Tongue (tissue), 2 donors: ENCODE results near the gene PEX11A. TPM values are rescaled to one million over a fixed set of nuclear protein-coding genes. Genes with fewer than 3 reads are reported as not detected.

Experiments
- DNase-seq: peaks from one replicate; pipeline ENCODE4 v3.0.0-alpha.2; 2015
- total RNA-seq: library from RNA; depleted of rRNA; stranded (reverse); fragments of >200 nt; gene quantifications from one replicate; pipeline ENCODE4 v1.2.3, GENCODE V29; 2014

Gene PEX11A
- total RNA-seq, 1 donor from 2014 or later = 9.3 TPM

GRCh38 chr15:89674526-89674925 is 16.0 kb downstream of the PEX11A start:
- no peak for DNase-seq

GRCh38 chr15:89673165-89673512 is 17.4 kb downstream of the PEX11A start:
- DNase-seq = peak; percentile 40

GRCh38 chr15:89672221-89673164 is 18.1 kb downstream of the PEX11A start:
- DNase-seq = peak; percentile 19

GRCh38 chr15:89671687-89672086 is 18.9 kb downstream of the PEX11A start:
- no peak for DNase-seq

- no peak for DNase-seq
Measured at GRCh38 chr15:89670971-89671560, 19.5 kb downstream of the PEX11A start.

GRCh38 chr15:89669941-89670340 is 20.6 kb downstream of the PEX11A start:
- DNase-seq = no peak

- no peak for DNase-seq
Measured at GRCh38 chr15:89669309-89669865, 21.2 kb downstream of the PEX11A start.

- DNase-seq = no peak
Measured at GRCh38 chr15:89668171-89668570, 22.4 kb downstream of the PEX11A start.

- DNase-seq = no peak
Measured at GRCh38 chr15:89667706-89667960, 22.9 kb downstream of the PEX11A start.

GRCh38 chr15:89666858-89667705 is 23.5 kb downstream of the PEX11A start:
- no peak for DNase-seq

- DNase-seq = no peak
Measured at GRCh38 chr15:89666184-89666857, 24.2 kb downstream of the PEX11A start.

- DNase-seq = peak; percentile 77
Measured at GRCh38 chr15:89665449-89666181, 24.9 kb downstream of the PEX11A start.

GRCh38 chr15:89664441-89665350 is 25.9 kb downstream of the PEX11A start:
- no peak for DNase-seq

GRCh38 chr15:89662893-89663626 is 27.5 kb downstream of the PEX11A start:
- DNase-seq = peak; percentile 59

GRCh38 chr15:89660556-89660955 is 30.0 kb downstream of the PEX11A start:
- no peak for DNase-seq

GRCh38 chr15:89659295-89659694 is 31.3 kb downstream of the PEX11A start:
- DNase-seq = no peak

GRCh38 chr15:89657686-89658200 is 32.8 kb downstream of the PEX11A start:
- no peak for DNase-seq

- DNase-seq = no peak
Measured at GRCh38 chr15:89656116-89656815, 34.3 kb downstream of the PEX11A start.
